ENCODE measurements around the gene TOP3A. TPM values are rescaled to one million over a fixed set of nuclear protein-coding genes. Genes with fewer than 3 reads are reported as not detected.

TOP3A gene
- total RNA-seq, 3 donors from 2014 or later, result 27.9 to 39.8 (median 30.1) TPM

- ATAC-seq, result no peak
- DNase-seq, result no peak
- H3K9me3 ChIP-seq, result no peaks in the 10 kb centered on the region
- intact Hi-C loops (cut with DNase I, micrococcal nuclease), result no loop called here
- no peaks in the 10 kb centered on the region for H3K36me3 ChIP-seq (ENCODE audit: low read depth)
- no peak overlapping the region for H3K4me3 ChIP-seq
- TF ChIP-seq CTCF (IDR thresholded peaks at IDR 0.05), result no peak
- H3K4me1 ChIP-seq (ENCODE audit: low read depth), result no peaks in the 10 kb centered on the region
These were observed 44.5 kb downstream of the TOP3A start for GRCh38 chr17:18270046-18270931.

GRCh38 chr17:18267927-18268711 lies 46.7 kb downstream of the TOP3A start:
- Histone ChIP-seq H3K4me1 (ENCODE audit: low read depth) (no peaks in the 10 kb centered on the region), H3K9me3 (no peaks in the 10 kb centered on the region), H3K36me3 (ENCODE audit: low read depth) (peaks cover 5% of the 10 kb centered on the region), H3K4me3 (no peak overlapping the region)
- no peak for ATAC-seq
- intact Hi-C loops (cut with DNase I, micrococcal nuclease), result no loop called here
- no peak for DNase-seq
- no peak for TF ChIP-seq CTCF (IDR thresholded peaks at IDR 0.05)

GRCh38 chr17:18267366-18267765 lies 47.4 kb downstream of the TOP3A start:
- no peak overlapping the region for H3K4me3 ChIP-seq
- no peak for DNase-seq
- peaks cover 5% of the 10 kb centered on the region for H3K36me3 ChIP-seq (ENCODE audit: low read depth)
- peaks cover 3% of the 10 kb centered on the region for H3K4me1 ChIP-seq (ENCODE audit: low read depth)
- no peak for ATAC-seq
- intact Hi-C loops (cut with DNase I, micrococcal nuclease), result no loop called here
- TF ChIP-seq CTCF (IDR thresholded peaks at IDR 0.05), result no peak
- no peaks in the 10 kb centered on the region for H3K9me3 ChIP-seq

GRCh38 chr17:18263885-18264682 lies 50.7 kb downstream of the TOP3A start:
- H3K4me1 ChIP-seq (ENCODE audit: low read depth), result peaks cover 15% of the 10 kb centered on the region
- H3K9me3 ChIP-seq, result no peaks in the 10 kb centered on the region
- intact Hi-C loops (cut with DNase I, micrococcal nuclease), result no loop called here
- no peak for TF ChIP-seq CTCF (IDR thresholded peaks at IDR 0.05)
- no peak for ATAC-seq
- DNase-seq, result no peak
- peaks cover 5% of the 10 kb centered on the region for H3K36me3 ChIP-seq (ENCODE audit: low read depth)
- H3K4me3 ChIP-seq, result no peak overlapping the region

- ATAC-seq, result no peak
- Histone ChIP-seq H3K9me3 (no peaks in the 10 kb centered on the region), H3K4me1 (ENCODE audit: low read depth) (peaks cover 15% of the 10 kb centered on the region), H3K36me3 (ENCODE audit: low read depth) (peaks cover 5% of the 10 kb centered on the region), H3K4me3 (no peak overlapping the region)
- intact Hi-C loops (cut with DNase I, micrococcal nuclease), result no loop called here
- no peak for TF ChIP-seq CTCF (IDR thresholded peaks at IDR 0.05)
- peak in 1 of 3 donors; percentile 55 for DNase-seq
These were observed 52.2 kb downstream of the TOP3A start for GRCh38 chr17:18262641-18263040.

Measured in mucosa of descending colon (tissue), 3 donors.